ENCODE measurements around the gene PRKCI.

Gene PRKCI

GRCh38 chr3:170346481-170347392 is 124.5 kb downstream of the PRKCI start:
- TF ChIP-seq CTCF (IDR thresholded peaks at IDR 0.05; ENCODE audit: low read depth, low read length), result no peak
- in situ Hi-C loops (cut with HindIII; ENCODE audit: low sequenced_read_pairs), result no loop called here
- no peak for DNase-seq (ENCODE audit: low read depth, low spot score)
- H3K4me3 ChIP-seq (ENCODE audit: low read depth, low read length), result no peak overlapping the region

GRCh38 chr3:170350515-170351413 is 128.5 kb downstream of the PRKCI start:
- in situ Hi-C loops (cut with HindIII; ENCODE audit: low sequenced_read_pairs), result no loop called here
- TF ChIP-seq CTCF (IDR thresholded peaks at IDR 0.05; ENCODE audit: low read depth, low read length), result no peak
- no peak overlapping the region for H3K4me3 ChIP-seq (ENCODE audit: low read depth, low read length)
- DNase-seq (ENCODE audit: low read depth, low spot score), result no peak

- in situ Hi-C loops (cut with HindIII; ENCODE audit: low sequenced_read_pairs), result no loop called here
- no peak overlapping the region for H3K4me3 ChIP-seq (ENCODE audit: low read depth, low read length)
- DNase-seq (ENCODE audit: low read depth, low spot score), result no peak
- TF ChIP-seq CTCF (IDR thresholded peaks at IDR 0.05; ENCODE audit: low read depth, low read length), result no peak
Measured at GRCh38 chr3:170352936-170353335, 130.7 kb downstream of the PRKCI start.

GRCh38 chr3:170353485-170353884 is 131.3 kb downstream of the PRKCI start:
- no peak for DNase-seq (ENCODE audit: low read depth, low spot score)
- no peak for TF ChIP-seq CTCF (IDR thresholded peaks at IDR 0.05; ENCODE audit: low read depth, low read length)
- no peak overlapping the region for H3K4me3 ChIP-seq (ENCODE audit: low read depth, low read length)
- in situ Hi-C loops (cut with HindIII; ENCODE audit: low sequenced_read_pairs), result no loop called here

GRCh38 chr3:170354760-170355159 is 132.5 kb downstream of the PRKCI start:
- no peak for TF ChIP-seq CTCF (IDR thresholded peaks at IDR 0.05; ENCODE audit: low read depth, low read length)
- in situ Hi-C loops (cut with HindIII; ENCODE audit: low sequenced_read_pairs), result no loop called here
- no peak for DNase-seq (ENCODE audit: low read depth, low spot score)
- H3K4me3 ChIP-seq (ENCODE audit: low read depth, low read length), result no peak overlapping the region

Data from astrocyte of the spinal cord (primary cell).